Progenitor cell of endocrine pancreas (in vitro differentiated cells): ENCODE data around the gene NRXN3. TPM values are rescaled to one million over a fixed set of nuclear protein-coding genes. Genes with fewer than 3 reads are reported as not detected.

Experiments used
- DNase-seq: peaks from one replicate; pipeline ENCODE4 v3.0.0; 2021; ENCODE audit warnings: low spot score; ENCODE audit not compliant: unreplicated experiment
- H3K27ac Mint-ChIP-seq: 2 replicates; pipeline ENCODE4 v1.8.0; 2021; ENCODE audit warnings: mild to moderate bottlenecking, moderate library complexity, mixed read lengths
- H3K27me3 Mint-ChIP-seq: 2 replicates; pipeline ENCODE4 v1.8.0; 2021; ENCODE audit warnings: mixed read lengths
- H3K36me3 Mint-ChIP-seq: 2 replicates; pipeline ENCODE4 v1.8.0; 2022; ENCODE audit warnings: mixed read lengths; ENCODE audit not compliant: insufficient read depth
- H3K4me1 Mint-ChIP-seq: 2 replicates; pipeline ENCODE4 v1.8.0; 2021; ENCODE audit warnings: low read depth, mixed read lengths
- H3K4me3 Mint-ChIP-seq: 2 replicates; pipeline ENCODE4 v1.8.0; 2021; ENCODE audit warnings: low read depth, mild to moderate bottlenecking, moderate library complexity, mixed read lengths
- H3K9me3 Mint-ChIP-seq: 2 replicates; pipeline ENCODE4 v1.8.0; 2021; ENCODE audit warnings: low read depth, mixed read lengths
- CTCF ChIP-seq: fragments of 200-600 bp; sonication (generic); IDR thresholded peaks from one replicate; pipeline ENCODE4 v1.5.0; 2021; ENCODE audit warnings: antibody characterized with exemption, mild to moderate bottlenecking; ENCODE audit not compliant: unreplicated experiment
- total RNA-seq: library from RNA; stranded (reverse); gene quantifications from 2 replicates; pipeline ENCODE4 v1.2.1, GENCODE V29; 2021

NRXN3 gene
- total RNA-seq, 1 donor from 2014 or later, result 22.1 TPM

GRCh38 chr14:79638672-79639266 lies 1468.6 kb downstream of the NRXN3 start:
- TF ChIP-seq CTCF, result no peak
- H3K27ac Mint-ChIP-seq, result no peak overlapping the region

DNA sequence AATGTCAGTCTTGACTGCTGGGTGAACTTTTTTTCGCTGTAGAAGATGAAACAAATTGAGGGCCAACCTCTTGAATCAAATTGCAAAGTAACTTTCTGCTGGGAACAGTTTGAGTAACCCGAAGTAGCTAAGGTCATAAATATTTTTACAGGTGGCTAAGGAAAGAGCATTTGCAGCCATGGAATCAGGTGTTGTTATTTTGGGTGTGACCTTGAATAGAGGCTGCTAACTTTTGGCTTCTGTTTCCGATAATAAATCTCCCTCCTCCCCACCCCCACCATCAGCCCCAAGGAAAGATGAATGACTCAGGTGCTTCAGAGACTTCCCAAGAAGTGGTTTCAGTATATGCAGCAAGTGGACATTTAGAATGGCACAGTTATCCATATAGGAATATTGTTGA lies 1469.4 kb downstream of the NRXN3 start:
- peaks cover 4% of the 10 kb centered on the region for H3K4me1 Mint-ChIP-seq
- H3K4me3 Mint-ChIP-seq, result no peak overlapping the region
- DNase-seq, result no peak
- no peak overlapping the region for H3K27ac Mint-ChIP-seq
- H3K9me3 Mint-ChIP-seq, result no peaks in the 10 kb centered on the region
- H3K36me3 Mint-ChIP-seq, result no peaks in the 10 kb centered on the region
- no peak for TF ChIP-seq CTCF
- no peaks in the 10 kb centered on the region for H3K27me3 Mint-ChIP-seq

More at GRCh38 chr14:79638672-79639266, 1468.6 kb downstream of the NRXN3 start:
- Mint-ChIP-seq H3K36me3 (no peaks in the 10 kb centered on the region), H3K9me3 (no peaks in the 10 kb centered on the region), H3K4me1 (peaks cover 4% of the 10 kb centered on the region), H3K27me3 (no peaks in the 10 kb centered on the region), H3K4me3 (no peak overlapping the region)
- DNase-seq, result no peak

- no peaks in the 10 kb centered on the region for H3K9me3 Mint-ChIP-seq
- no peak overlapping the region for H3K27ac Mint-ChIP-seq
- no peak for TF ChIP-seq CTCF
- H3K4me1 Mint-ChIP-seq, result peaks cover 4% of the 10 kb centered on the region
- no peaks in the 10 kb centered on the region for H3K36me3 Mint-ChIP-seq
- H3K4me3 Mint-ChIP-seq, result no peak overlapping the region
- DNase-seq, result no peak
- no peaks in the 10 kb centered on the region for H3K27me3 Mint-ChIP-seq
Observed at GRCh38 chr14:79641371-79641770, 1471.2 kb downstream of the NRXN3 start.

DNA sequence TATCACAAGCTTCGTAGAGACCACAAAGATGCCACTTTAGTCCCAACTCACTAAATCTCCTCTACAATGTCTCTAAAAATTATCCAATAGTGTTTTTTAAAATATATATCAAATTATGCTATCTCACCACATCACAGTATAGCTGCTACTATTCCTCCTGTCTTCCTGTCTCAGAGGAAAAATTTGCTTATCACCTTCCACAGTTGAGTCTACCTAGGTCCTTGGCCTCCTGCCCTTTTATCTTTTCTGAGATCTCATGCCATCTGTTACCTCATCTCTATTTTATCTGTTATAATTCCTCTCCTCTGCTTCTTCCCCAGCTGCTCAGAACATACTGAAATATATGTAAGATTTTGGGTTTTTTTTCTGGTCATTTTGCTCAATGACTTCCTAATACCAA lies 1473.0 kb downstream of the NRXN3 start:
- no peak for TF ChIP-seq CTCF
- peaks cover 4% of the 10 kb centered on the region for H3K4me1 Mint-ChIP-seq
- H3K36me3 Mint-ChIP-seq, result no peaks in the 10 kb centered on the region
- no peak for DNase-seq
- no peak overlapping the region for H3K4me3 Mint-ChIP-seq
- H3K27me3 Mint-ChIP-seq, result no peaks in the 10 kb centered on the region
- no peaks in the 10 kb centered on the region for H3K9me3 Mint-ChIP-seq
- H3K27ac Mint-ChIP-seq, result no peak overlapping the region

GRCh38 chr14:79645753-79646362 lies 1475.7 kb downstream of the NRXN3 start:
- Mint-ChIP-seq H3K27me3 (no peaks in the 10 kb centered on the region), H3K36me3 (no peaks in the 10 kb centered on the region), H3K4me1 (peaks cover 4% of the 10 kb centered on the region), H3K9me3 (no peaks in the 10 kb centered on the region), H3K27ac (no peak overlapping the region), H3K4me3 (no peak overlapping the region)
- no peak for DNase-seq
- no peak for TF ChIP-seq CTCF
